Measurements from ENCODE around the gene HACE1.

- TF ChIP-seq PATZ1 (CRISPR knock-in tag; IDR thresholded peaks at IDR 0.05; ENCODE audit: borderline replicate concordance) (no peak), BACH2 (CRISPR knock-in tag; IDR thresholded peaks at IDR 0.05; ENCODE audit: borderline replicate concordance) (no peak), ZC3H10 (CRISPR knock-in tag; IDR thresholded peaks at IDR 0.05) (no peak), ZNF70 (CRISPR knock-in tag; IDR thresholded peaks at IDR 0.05) (no peak), ZFP3 (CRISPR knock-in tag; IDR thresholded peaks at IDR 0.05) (no peak), ARNTL (CRISPR knock-in tag; IDR thresholded peaks at IDR 0.05; ENCODE audit: borderline replicate concordance, low read depth) (no peak), ZNF565 (CRISPR knock-in tag; conservative IDR thresholded peaks at IDR 0.05; ENCODE audit: low read depth) (no peak), PPARA (CRISPR knock-in tag; IDR thresholded peaks at IDR 0.05; ENCODE audit: borderline replicate concordance) (no peak), TOX (CRISPR knock-in tag; IDR thresholded peaks at IDR 0.05; ENCODE audit: borderline replicate concordance) (no peak), OSR1 (CRISPR knock-in tag; IDR thresholded peaks at IDR 0.05) (no peak), RARB (CRISPR knock-in tag; IDR thresholded peaks at IDR 0.05) (no peak), POU6F1 (CRISPR knock-in tag; IDR thresholded peaks at IDR 0.05; ENCODE audit: borderline replicate concordance, low read depth) (no peak)
These were observed 25.3 kb upstream of the HACE1 start for GRCh38 chr6:104884867-104885517.

Measured in SK-N-SH treated with all-trans-retinoic acid at 6 μM for 48 hours (cell line).